ENCODE results near the gene TMEM106C.
A peak's percentile ranks its signal among the peaks of the same experiment; 100 is the strongest.

TMEM106C gene

DNA sequence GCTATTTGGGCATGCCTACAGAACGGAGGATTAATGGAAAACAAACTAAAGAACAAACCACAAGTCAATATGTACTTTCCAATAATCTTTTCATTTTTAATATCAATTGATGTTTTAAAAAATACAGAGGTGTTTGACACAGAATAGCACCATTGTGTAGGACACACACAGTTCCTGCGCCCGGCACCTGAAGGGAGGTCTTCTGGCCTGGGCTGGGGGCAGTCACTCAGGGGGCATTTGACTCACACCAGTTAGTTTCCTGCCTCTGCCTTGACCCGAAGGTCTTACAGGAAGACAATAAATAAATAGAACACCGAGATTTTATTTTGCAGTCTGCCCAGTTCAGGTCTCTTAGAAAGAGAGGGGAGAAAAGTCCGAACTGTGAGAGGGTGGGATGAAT, 9.5 kb downstream of the TMEM106C start:
- Histone ChIP-seq H4K8ac (ENCODE audit: low read depth, low read length) (no peak overlapping the region), H3K18ac (ENCODE audit: low read length) (no peak overlapping the region), H2AK5ac (ENCODE audit: low read depth, low read length) (no peak overlapping the region), H3K4me3 (ENCODE audit: low read length in 2 of 2) (no peak overlapping the region), H3K23ac (ENCODE audit: low read depth, low read length, poor library complexity) (no peak overlapping the region), H3K9ac (ENCODE audit: low read depth, low read length, poor library complexity) (no peak overlapping the region), H2BK5ac (ENCODE audit: low read length) (no peak overlapping the region), H3K4ac (ENCODE audit: low read length) (no peak overlapping the region), H3K4me1 (ENCODE audit: control insufficient read depth in 2 of 2, insufficient read depth in 1 of 2, low read depth in 1 of 2, low read length in 2 of 2) (no peaks in the 10 kb centered on the region), H2BK120ac (ENCODE audit: low read depth, low read length) (no peak overlapping the region), H3K4me2 (ENCODE audit: insufficient read depth, low read length, poor library complexity, severe bottlenecking) (no peak overlapping the region), H2BK15ac (ENCODE audit: low read length) (no peak overlapping the region), H2AFZ (ENCODE audit: low read length) (no peak overlapping the region), H3K79me1 (ENCODE audit: low read depth, low read length) (no peaks in the 10 kb centered on the region), H3K27ac (replicated peaks; ENCODE audit: low read length) (no peak overlapping the region), H4K91ac (ENCODE audit: low read depth, low read length, poor library complexity) (no peak overlapping the region), H3K36me3 (replicated peaks in 1 of 2; ENCODE audit: control insufficient read depth in 2 of 2, insufficient read depth in 2 of 2, low read length in 2 of 2) (peaks cover 58 to 82% of the 10 kb centered on the region in 2 donors), H3K9me3 (replicated peaks in 1 of 2; ENCODE audit: control insufficient read depth in 2 of 2, insufficient read depth in 1 of 2, low read depth in 1 of 2, low read length in 2 of 2) (no peaks in the 10 kb centered on the region), H2BK12ac (ENCODE audit: low read length) (no peak overlapping the region), H3K14ac (ENCODE audit: low read length) (no peak overlapping the region), H3K27me3 (ENCODE audit: control insufficient read depth in 3 of 3, insufficient read depth in 3 of 3, low read depth in 1 of 3, low read length in 3 of 3) (no peaks in the 10 kb centered on the region)
- DNase-seq (ENCODE audit: low spot score), result no peak
- no CpG with 5 or more reads among the region's 6 CpGs for WGBS, 2 donors (ENCODE audit: extremely low coverage in 2 of 2, insufficient read length in 2 of 2, insufficient replicate concordance in 1 of 2)

DNA sequence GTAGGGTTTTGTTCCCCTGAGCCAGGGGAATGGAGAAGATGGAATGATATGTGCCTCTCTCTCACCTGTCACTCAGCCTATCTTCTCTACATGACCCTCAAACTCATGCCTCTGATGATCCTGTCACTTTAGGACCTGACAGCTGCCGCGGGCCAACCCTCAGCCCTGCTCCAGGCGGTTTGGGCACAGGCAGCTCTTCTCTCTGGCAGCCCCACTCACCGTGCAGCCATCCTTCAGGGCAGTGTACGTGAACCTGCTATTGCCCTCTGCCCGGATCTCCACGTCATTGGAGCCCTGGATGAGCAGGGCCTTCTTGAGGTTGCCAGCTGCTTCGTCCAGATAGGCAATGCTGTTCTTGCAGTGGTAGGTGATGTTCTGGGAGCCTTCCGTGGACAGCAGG, 10.5 kb downstream of the TMEM106C start:
- Histone ChIP-seq H3K27me3 (ENCODE audit: control insufficient read depth in 3 of 3, insufficient read depth in 3 of 3, low read depth in 1 of 3, low read length in 3 of 3) (no peaks in the 10 kb centered on the region), H3K4me3 (ENCODE audit: low read length in 2 of 2) (no peak overlapping the region), H2BK15ac (ENCODE audit: low read length) (no peak overlapping the region), H4K91ac (ENCODE audit: low read depth, low read length, poor library complexity) (no peak overlapping the region), H4K8ac (ENCODE audit: low read depth, low read length) (no peak overlapping the region), H3K18ac (ENCODE audit: low read length) (no peak overlapping the region), H2BK5ac (ENCODE audit: low read length) (no peak overlapping the region), H3K27ac (replicated peaks; ENCODE audit: low read length) (no peak overlapping the region), H2BK12ac (ENCODE audit: low read length) (no peak overlapping the region), H2AFZ (ENCODE audit: low read length) (no peak overlapping the region), H2AK5ac (ENCODE audit: low read depth, low read length) (no peak overlapping the region), H3K9me3 (replicated peaks in 1 of 2; ENCODE audit: control insufficient read depth in 2 of 2, insufficient read depth in 1 of 2, low read depth in 1 of 2, low read length in 2 of 2) (peaks cover 0 to 2% of the 10 kb centered on the region in 2 donors), H3K23ac (ENCODE audit: low read depth, low read length, poor library complexity) (no peak overlapping the region), H3K4me1 (ENCODE audit: control insufficient read depth in 2 of 2, insufficient read depth in 1 of 2, low read depth in 1 of 2, low read length in 2 of 2) (no peaks in the 10 kb centered on the region), H3K4ac (ENCODE audit: low read length) (no peak overlapping the region), H3K36me3 (replicated peaks in 1 of 2; ENCODE audit: control insufficient read depth in 2 of 2, insufficient read depth in 2 of 2, low read length in 2 of 2) (peaks cover 68 to 82% of the 10 kb centered on the region in 2 donors), H3K14ac (ENCODE audit: low read length) (no peak overlapping the region), H3K9ac (ENCODE audit: low read depth, low read length, poor library complexity) (no peak overlapping the region), H3K4me2 (ENCODE audit: insufficient read depth, low read length, poor library complexity, severe bottlenecking) (no peak overlapping the region), H3K79me1 (ENCODE audit: low read depth, low read length) (no peaks in the 10 kb centered on the region), H2BK120ac (ENCODE audit: low read depth, low read length) (no peak overlapping the region)
- no peak for DNase-seq (ENCODE audit: low spot score)
- WGBS, 2 donors (ENCODE audit: extremely low coverage in 2 of 2, insufficient read length in 2 of 2, insufficient replicate concordance in 1 of 2), result no CpG with 5 or more reads among the region's 9 CpGs

DNA sequence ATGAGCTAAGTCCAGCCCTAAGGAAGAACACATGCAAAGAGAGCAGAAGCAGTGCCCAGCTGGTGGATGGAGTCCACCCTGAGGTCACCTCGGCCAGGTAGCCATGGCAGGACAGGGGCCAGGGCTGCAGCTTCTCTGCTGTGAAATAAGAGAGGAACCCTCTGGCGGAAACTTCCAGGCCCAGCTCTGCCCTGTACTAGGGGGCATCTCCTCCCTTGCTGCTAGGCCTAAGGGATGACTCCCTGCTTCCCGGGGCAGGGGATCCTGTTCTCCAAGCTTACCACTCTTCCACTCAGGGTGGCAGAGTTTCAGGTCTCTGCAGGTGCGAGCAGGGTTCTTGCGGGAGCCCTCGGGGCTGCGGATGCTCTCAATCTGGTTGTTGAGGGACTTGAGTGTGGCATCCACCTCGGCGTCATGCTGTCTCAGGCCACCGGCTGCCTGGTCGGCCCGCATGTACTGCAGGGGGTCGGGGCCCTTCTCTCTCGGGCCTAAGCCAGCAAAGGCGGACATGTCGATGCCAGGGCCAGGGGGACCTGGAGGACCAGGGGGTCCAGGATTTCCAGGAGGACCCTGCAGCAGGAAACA, 11.7 kb downstream of the TMEM106C start:
- Histone ChIP-seq H2BK120ac (ENCODE audit: low read depth, low read length) (no peak overlapping the region), H3K4me3 (ENCODE audit: low read length in 2 of 2) (no peak overlapping the region), H3K27ac (replicated peaks; ENCODE audit: low read length) (no peak overlapping the region), H3K79me1 (ENCODE audit: low read depth, low read length) (no peaks in the 10 kb centered on the region), H3K14ac (ENCODE audit: low read length) (no peak overlapping the region), H3K9ac (ENCODE audit: low read depth, low read length, poor library complexity) (no peak overlapping the region), H3K23ac (ENCODE audit: low read depth, low read length, poor library complexity) (peak overlapping the region; percentile 8), H2BK5ac (ENCODE audit: low read length) (no peak overlapping the region), H3K9me3 (replicated peaks in 1 of 2; ENCODE audit: control insufficient read depth in 2 of 2, insufficient read depth in 1 of 2, low read depth in 1 of 2, low read length in 2 of 2) (peaks cover 0 to 2% of the 10 kb centered on the region in 2 donors), H3K27me3 (ENCODE audit: control insufficient read depth in 3 of 3, insufficient read depth in 3 of 3, low read depth in 1 of 3, low read length in 3 of 3) (no peaks in the 10 kb centered on the region), H3K4me2 (ENCODE audit: insufficient read depth, low read length, poor library complexity, severe bottlenecking) (no peak overlapping the region), H2BK15ac (ENCODE audit: low read length) (no peak overlapping the region), H4K91ac (ENCODE audit: low read depth, low read length, poor library complexity) (no peak overlapping the region), H4K8ac (ENCODE audit: low read depth, low read length) (no peak overlapping the region), H3K4me1 (ENCODE audit: control insufficient read depth in 2 of 2, insufficient read depth in 1 of 2, low read depth in 1 of 2, low read length in 2 of 2) (no peaks in the 10 kb centered on the region), H3K18ac (ENCODE audit: low read length) (no peak overlapping the region), H3K36me3 (replicated peaks in 1 of 2; ENCODE audit: control insufficient read depth in 2 of 2, insufficient read depth in 2 of 2, low read length in 2 of 2) (peaks cover 78 to 92% of the 10 kb centered on the region in 2 donors), H2AK5ac (ENCODE audit: low read depth, low read length) (no peak overlapping the region), H2BK12ac (ENCODE audit: low read length) (no peak overlapping the region), H2AFZ (ENCODE audit: low read length) (no peak overlapping the region), H3K4ac (ENCODE audit: low read length) (no peak overlapping the region)
- no peak for DNase-seq (ENCODE audit: low spot score)
- WGBS, 2 donors (ENCODE audit: extremely low coverage in 2 of 2, insufficient read length in 2 of 2, insufficient replicate concordance in 1 of 2), result no CpG with 5 or more reads among the region's 16 CpGs

DNA sequence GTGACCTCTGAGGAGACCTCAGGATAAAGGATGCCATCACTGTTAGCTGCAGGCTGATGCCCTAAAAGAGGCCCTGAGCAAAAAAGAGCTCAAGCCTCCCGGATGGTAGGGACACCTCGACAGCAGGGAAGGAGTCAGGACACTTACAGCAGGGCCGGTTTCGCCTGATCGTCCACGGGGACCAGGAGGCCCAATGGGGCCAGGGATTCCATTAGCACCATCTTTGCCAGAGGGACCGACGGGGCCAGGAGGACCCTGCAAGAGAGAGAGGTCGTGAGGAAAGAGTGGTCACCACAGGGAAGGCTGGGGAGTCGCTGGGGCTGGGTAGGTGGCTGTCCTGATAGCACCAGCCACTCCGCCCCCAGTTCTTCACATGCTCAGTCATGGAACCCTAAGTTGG, 12.4 kb downstream of the TMEM106C start:
- WGBS, 2 donors (ENCODE audit: extremely low coverage in 2 of 2, insufficient read length in 2 of 2, insufficient replicate concordance in 1 of 2), result no CpG with 5 or more reads among the region's 11 CpGs
- H3K4ac ChIP-seq (ENCODE audit: low read length), result no peak overlapping the region
- H3K4me1 ChIP-seq (ENCODE audit: control insufficient read depth in 2 of 2, insufficient read depth in 1 of 2, low read depth in 1 of 2, low read length in 2 of 2), result no peaks in the 10 kb centered on the region
- H2BK15ac ChIP-seq (ENCODE audit: low read length), result no peak overlapping the region
- no peak overlapping the region for H4K91ac ChIP-seq (ENCODE audit: low read depth, low read length, poor library complexity)
- no peak for DNase-seq (ENCODE audit: low spot score)
- no peak overlapping the region for H3K18ac ChIP-seq (ENCODE audit: low read length)
- no peaks in the 10 kb centered on the region for H3K79me1 ChIP-seq (ENCODE audit: low read depth, low read length)
- H3K23ac ChIP-seq (ENCODE audit: low read depth, low read length, poor library complexity), result no peak overlapping the region
- no peak overlapping the region for H3K4me3 ChIP-seq (ENCODE audit: low read length in 2 of 2)
- no peak overlapping the region for H2BK120ac ChIP-seq (ENCODE audit: low read depth, low read length)
- no peak overlapping the region for H3K14ac ChIP-seq (ENCODE audit: low read length)
- H3K4me2 ChIP-seq (ENCODE audit: insufficient read depth, low read length, poor library complexity, severe bottlenecking), result no peak overlapping the region
- no peak overlapping the region for H2BK5ac ChIP-seq (ENCODE audit: low read length)
- H3K9me3 ChIP-seq (replicated peaks in 1 of 2; ENCODE audit: control insufficient read depth in 2 of 2, insufficient read depth in 1 of 2, low read depth in 1 of 2, low read length in 2 of 2), result peaks cover 0 to 2% of the 10 kb centered on the region in 2 donors
- no peaks in the 10 kb centered on the region for H3K27me3 ChIP-seq (ENCODE audit: control insufficient read depth in 3 of 3, insufficient read depth in 3 of 3, low read depth in 1 of 3, low read length in 3 of 3)
- H2AFZ ChIP-seq (ENCODE audit: low read length), result no peak overlapping the region
- H2BK12ac ChIP-seq (ENCODE audit: low read length), result no peak overlapping the region
- H3K36me3 ChIP-seq (replicated peaks in 1 of 2; ENCODE audit: control insufficient read depth in 2 of 2, insufficient read depth in 2 of 2, low read length in 2 of 2), result peaks cover 85 to 95% of the 10 kb centered on the region in 2 donors
- no peak overlapping the region for H3K9ac ChIP-seq (ENCODE audit: low read depth, low read length, poor library complexity)
- no peak overlapping the region for H3K27ac ChIP-seq (replicated peaks; ENCODE audit: low read length)
- no peak overlapping the region for H2AK5ac ChIP-seq (ENCODE audit: low read depth, low read length)
- H4K8ac ChIP-seq (ENCODE audit: low read depth, low read length), result no peak overlapping the region

Data from neuronal stem cell (in vitro differentiated cells).